ELF-1 (cell line): ENCODE data around the gene CLIP4.

Experiments used
- DNase-seq: peaks from one replicate; pipeline ENCODE4 v3.0.0-alpha.2; 2016; ENCODE audit warnings: low read depth, low spot score

The CLIP4 gene

GRCh38 chr2:29139152-29139551 lies 23.9 kb downstream of the CLIP4 start:
- DNase-seq: no peak

GRCh38 chr2:29139731-29140130 lies 24.5 kb downstream of the CLIP4 start:
- DNase-seq: no peak

DNA sequence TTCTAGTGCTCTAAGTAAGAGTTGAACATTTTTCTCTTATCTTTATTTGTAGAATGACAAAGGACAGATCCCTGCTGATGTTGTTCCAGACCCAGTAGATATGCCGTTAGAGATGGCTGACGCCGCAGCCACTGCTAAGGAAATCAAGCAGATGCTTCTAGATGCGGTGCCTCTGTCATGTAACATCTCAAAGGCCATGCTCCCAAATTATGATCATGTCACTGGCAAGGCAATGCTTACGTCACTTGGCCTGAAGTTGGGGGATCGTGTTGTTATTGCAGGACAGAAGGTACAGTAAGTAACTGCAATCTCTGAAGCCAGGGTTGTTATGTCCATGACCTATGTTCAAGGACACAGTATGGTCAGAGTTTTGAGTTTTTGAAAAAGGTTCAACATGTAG lies 28.4 kb downstream of the CLIP4 start:
- no peak for DNase-seq

DNA sequence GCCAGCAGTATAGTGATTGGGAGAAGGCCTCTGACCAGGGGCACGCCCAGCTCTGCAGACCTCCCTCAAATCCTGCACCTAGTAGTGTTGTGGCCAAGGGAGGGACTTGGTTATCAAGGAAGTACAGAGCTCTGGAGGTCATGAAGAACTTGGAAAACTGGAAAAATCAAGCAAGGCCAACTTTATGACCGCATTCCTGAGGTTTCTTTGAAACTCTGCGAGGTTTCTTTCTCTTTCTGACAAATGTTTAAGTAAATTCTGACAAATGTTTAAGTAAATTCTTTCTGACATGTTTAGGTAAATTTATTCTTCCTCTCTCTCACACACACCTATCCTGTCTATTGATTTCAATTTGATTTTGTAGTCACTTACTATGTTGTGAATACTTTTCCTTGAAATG lies 31.0 kb downstream of the CLIP4 start:
- DNase-seq: peak; percentile 2

DNA sequence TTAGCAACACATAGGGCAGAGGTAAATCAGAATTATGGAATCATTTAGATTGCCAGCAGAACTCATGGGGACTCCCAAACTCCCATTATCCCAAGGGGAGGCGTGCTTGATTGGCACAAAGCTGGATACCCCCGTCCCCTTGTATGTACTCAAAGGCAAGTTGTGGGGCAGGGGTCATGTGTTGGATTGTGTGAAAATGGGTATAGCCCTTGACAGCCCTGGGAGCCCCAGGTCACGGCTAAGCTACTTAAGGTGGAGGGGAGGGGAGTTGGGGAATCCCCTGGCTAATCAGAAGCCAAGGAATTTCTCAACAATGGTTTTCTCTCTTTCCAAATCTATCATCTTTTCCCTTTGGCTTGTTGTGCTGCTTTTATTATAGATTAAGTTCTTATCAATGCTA lies 32.7 kb downstream of the CLIP4 start:
- DNase-seq: no peak

- DNase-seq: peak; percentile 21
Observed at GRCh38 chr2:29154610-29155009, 39.4 kb downstream of the CLIP4 start.

DNA sequence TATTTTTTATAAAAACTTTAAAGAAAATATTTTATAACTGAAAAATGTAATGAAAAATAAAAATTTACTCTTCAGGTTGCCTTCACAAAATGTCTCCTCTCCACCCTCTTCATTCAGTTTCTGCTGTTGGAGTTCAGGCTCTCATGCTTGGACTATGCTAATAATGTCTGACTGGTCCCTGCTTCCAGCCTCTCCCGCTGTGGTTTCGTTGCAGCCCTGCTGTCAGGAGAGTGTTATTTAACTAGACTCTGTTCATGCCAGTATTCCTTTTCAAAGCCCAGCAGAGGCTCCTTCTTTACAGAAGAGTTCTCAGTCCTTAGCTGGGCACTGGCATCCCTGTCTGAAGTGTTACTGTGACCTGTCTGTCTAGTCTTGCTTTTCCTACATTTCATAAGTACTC lies 40.4 kb downstream of the CLIP4 start:
- no peak for DNase-seq

DNA sequence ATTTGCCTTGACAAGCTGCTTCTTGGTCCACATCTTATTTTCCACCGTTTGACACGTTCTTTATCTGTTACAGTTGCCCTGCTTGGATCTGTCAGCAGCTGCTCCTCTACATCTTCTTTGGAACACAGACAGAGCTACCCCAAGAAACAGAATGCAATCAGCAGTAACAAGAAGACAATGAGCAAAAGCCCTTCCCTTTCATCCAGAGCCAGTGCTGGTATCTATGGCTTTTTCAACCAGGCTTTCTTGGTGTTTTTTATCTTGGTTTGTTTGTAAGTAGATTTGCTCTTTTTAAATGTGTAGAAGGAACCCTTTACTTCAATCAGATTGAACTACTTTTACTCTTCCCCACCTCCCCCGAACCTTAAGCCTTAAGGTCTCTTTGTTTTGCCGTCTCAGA lies 41.9 kb downstream of the CLIP4 start:
- DNase-seq: no peak

GRCh38 chr2:29159125-29159524 lies 43.9 kb downstream of the CLIP4 start:
- no peak for DNase-seq

- DNase-seq: no peak
Observed at GRCh38 chr2:29160184-29160583, 45.0 kb downstream of the CLIP4 start.

GRCh38 chr2:29162204-29162928 lies 47.2 kb downstream of the CLIP4 start:
- no peak for DNase-seq

- DNase-seq: no peak
Observed at GRCh38 chr2:29164091-29164846, 49.1 kb downstream of the CLIP4 start.

GRCh38 chr2:29165362-29166241 lies 50.4 kb downstream of the CLIP4 start:
- DNase-seq: no peak

- no peak for DNase-seq
Observed at GRCh38 chr2:29166242-29167039, 51.2 kb downstream of the CLIP4 start.

GRCh38 chr2:29174937-29175336 lies 59.7 kb downstream of the CLIP4 start:
- peak; percentile 44 for DNase-seq

- no peak for DNase-seq
Observed at GRCh38 chr2:29175338-29175737, 60.1 kb downstream of the CLIP4 start.

GRCh38 chr2:29182334-29182733 lies 67.1 kb downstream of the CLIP4 start:
- DNase-seq: no peak

- DNase-seq: no peak
Observed at GRCh38 chr2:29182920-29183319, 67.7 kb downstream of the CLIP4 start.

DNA sequence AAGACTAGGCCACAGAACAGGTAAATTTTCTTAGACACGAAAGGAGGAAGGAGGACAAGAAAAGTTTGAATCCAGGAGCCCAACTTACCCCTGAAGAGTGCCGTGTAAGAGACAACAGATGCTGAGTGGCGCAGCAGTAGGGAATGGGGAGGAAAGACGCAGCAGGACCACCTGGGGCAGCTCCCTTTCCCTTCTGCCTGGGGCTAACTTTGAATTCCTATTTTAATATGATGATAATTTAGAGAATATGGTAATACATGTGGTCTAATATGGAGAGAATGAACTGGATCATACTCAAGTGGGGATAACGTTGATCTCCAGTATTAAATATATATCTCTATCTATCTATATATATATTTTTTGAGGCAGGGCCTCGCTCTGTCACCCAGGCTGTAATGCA lies 69.3 kb downstream of the CLIP4 start:
- DNase-seq: no peak

GRCh38 chr2:29186817-29187216 lies 71.6 kb downstream of the CLIP4 start:
- DNase-seq: no peak

DNA sequence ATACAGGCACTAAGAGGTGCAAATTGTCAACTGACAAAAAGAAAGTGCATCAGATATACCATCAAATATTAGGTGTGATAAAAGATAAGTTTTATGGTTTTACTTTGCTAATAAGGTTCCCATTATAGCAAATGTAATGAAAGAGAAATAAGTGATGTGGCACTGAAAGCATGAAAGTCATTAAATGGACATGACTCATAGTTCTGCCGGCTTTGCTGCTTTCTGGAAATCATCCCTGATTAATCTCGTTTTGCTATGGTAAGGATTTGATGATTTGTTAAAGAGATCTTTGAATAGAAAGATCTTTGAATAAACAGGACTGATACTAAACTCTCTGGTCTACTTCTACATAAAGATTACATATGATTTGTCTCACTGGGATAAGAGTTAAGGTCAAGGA lies 72.7 kb downstream of the CLIP4 start:
- no peak for DNase-seq
